Heart left ventricle (tissue), 16 donors: Measurements from ENCODE around the gene KLHL29. TPM values are rescaled to one million over a fixed set of nuclear protein-coding genes. Genes with fewer than 3 reads are reported as not detected.

Experiments
- ATAC-seq, 4 donors: fragments of 200-7000 bp; cut with Tn5 transposase; one replicate each; pipeline ENCODE4 v1.9.1; 2020 to 2022; ENCODE audit warnings: moderate library complexity in 4 of 4, mild to moderate bottlenecking in 3 of 4, moderate number of reproducible peaks in 1 of 4
- DNase-seq, 5 donors: peaks; one replicate each; pipeline ENCODE4 v3.0.0-alpha.2; 2020
- H3K27ac ChIP-seq, 12 donors: fragments of 200-600 bp; sonication (generic) in 4 of 12; one replicate each; pipeline versions ENCODE4 v1.5.0 to v1.8.0; 2016 to 2022; ENCODE audit warnings: mild to moderate bottlenecking in 2 of 12
- H3K27me3 ChIP-seq, 9 donors: fragments of 200-600 bp; sonication (generic) in 2 of 9; one replicate each; pipeline versions ENCODE4 v1.5.1 to v1.8.0; 2016 to 2022; ENCODE audit warnings: mild to moderate bottlenecking in 3 of 9
- H3K36me3 ChIP-seq, 9 donors: fragments of 200-600 bp; sonication (generic) in 2 of 9; one replicate each; pipeline versions ENCODE4 v1.5.0 to v1.8.0; 2018 to 2022; ENCODE audit warnings: mild to moderate bottlenecking in 2 of 9
- H3K4me1 ChIP-seq, 12 donors: fragments of 200-600 bp; sonication (generic) in 4 of 12; one replicate each; pipeline versions ENCODE4 v1.5.0 to v1.8.0; 2016 to 2022; ENCODE audit warnings: mild to moderate bottlenecking in 3 of 12
- H3K4me3 ChIP-seq, 12 donors: fragments of 200-600 bp; sonication (generic) in 4 of 12; one replicate each; pipeline versions ENCODE4 v1.5.0 to v1.8.0; 2017 to 2022; ENCODE audit warnings: mild to moderate bottlenecking in 9 of 12, moderate library complexity in 4 of 12
- H3K9me3 ChIP-seq, 12 donors: fragments of 200-600 bp; sonication (generic) in 4 of 12; one replicate each; pipeline versions ENCODE4 v1.5.0 to v1.8.0; 2016 to 2022; ENCODE audit warnings: mild to moderate bottlenecking in 1 of 12
- POLR2A ChIP-seq, 2 donors: fragments of 450-650 bp; IDR thresholded peaks; one replicate each; pipeline ENCODE4 v1.6.1; 2017; ENCODE audit warnings: antibody characterized with exemption in 2 of 2, mild to moderate bottlenecking in 2 of 2, moderate library complexity in 2 of 2
- WGBS, 4 donors: extraction: QIAGEN DNeasy Blood & Tissue Kit in 2 of 4; methylation state at CpG; one replicate each; pipeline versions ENCODE4 v1.1.5 to v1.1.7; 2013 to 2018; 5-methylcytosine and 5-hydroxymethylcytosine counted together
- intact Hi-C, 10 donors: fragments of 100-400 bp; cut with DNase I; formaldehyde crosslinking; loops; one replicate each; pipeline versions ENCODE4 v1.11.1 to v1.14.2; 2022
- polyA plus RNA-seq, 2 donors: library from polyadenylated mRNA; stranded (reverse); fragments of 200-250 nt; gene quantifications; one replicate each; pipeline ENCODE4 v1.2.3, GENCODE V29; 2013
- total RNA-seq, 9 donors: library from RNA; depleted of rRNA in 2 of 9; stranded (reverse); fragments of >200 nt in 2 of 9; fragmentation: NEBNext Ultra II Directional in 3 of 9; extraction: Animal tissue kit (Norgen Biotek cat#: 25700) in 3 of 9; gene quantifications; one replicate each; pipeline versions ENCODE4 v1.1.0 to v1.2.4, GENCODE V29; 2016 to 2023
- TF ChIP-seq, protein P1 (sequence below), 12 donors: fragments of 200-600 bp; sonication (generic) in 4 of 12; IDR thresholded peaks; one replicate each; pipeline versions ENCODE4 v1.5.0 to v1.8.0; 2018 to 2022; ENCODE audit warnings: antibody characterized with exemption in 12 of 12, mild to moderate bottlenecking in 5 of 12
- donor health status: ischemic (EF 13 %, LVEDD 7.1; RV severe dilation, severe dysfunction).
- donor health status: healthy with polysubstance abuse.
- donor health status: DM: no; HTN: yes; CAD: no.
- donor health status: DM: no; HTN: no; CAD: no.
- donor health status: ischemic (EF 25% LVEDD 6.9; RV normal size, moderate dysfunction).
- donor health status: ischemic (EF 25% LVEDD 5.7; RV mildly dilated, moderate dysfunction).
- donor health status: healthy.
- donor health status: DM: yes; HTN: yes; CAD: no.
- donor health status: ischemic (EF 35%, LVEDD 5.7; RV mildly dilated, moderate dysfunction).
- donor health status: nonischemic (EF 11% LVEDD 7.7; RV severe dilation, severe dysfunction).
- donor health status: DM: yes; HTN: yes; CAD: no.
- donor health status: PGD.
- donor health status: ischemic (EF 29% LVEDD 5.4; RV normal size, mild dysfunction).
- donor health status: nonischemic (EF 23%, LVEDD 6.1; RV moderate dilation, normal function).

KLHL29 gene
- total and polyA plus RNA-seq, 11 donors = 0.74 to 2.7 (median 1.1) TPM

DNA sequence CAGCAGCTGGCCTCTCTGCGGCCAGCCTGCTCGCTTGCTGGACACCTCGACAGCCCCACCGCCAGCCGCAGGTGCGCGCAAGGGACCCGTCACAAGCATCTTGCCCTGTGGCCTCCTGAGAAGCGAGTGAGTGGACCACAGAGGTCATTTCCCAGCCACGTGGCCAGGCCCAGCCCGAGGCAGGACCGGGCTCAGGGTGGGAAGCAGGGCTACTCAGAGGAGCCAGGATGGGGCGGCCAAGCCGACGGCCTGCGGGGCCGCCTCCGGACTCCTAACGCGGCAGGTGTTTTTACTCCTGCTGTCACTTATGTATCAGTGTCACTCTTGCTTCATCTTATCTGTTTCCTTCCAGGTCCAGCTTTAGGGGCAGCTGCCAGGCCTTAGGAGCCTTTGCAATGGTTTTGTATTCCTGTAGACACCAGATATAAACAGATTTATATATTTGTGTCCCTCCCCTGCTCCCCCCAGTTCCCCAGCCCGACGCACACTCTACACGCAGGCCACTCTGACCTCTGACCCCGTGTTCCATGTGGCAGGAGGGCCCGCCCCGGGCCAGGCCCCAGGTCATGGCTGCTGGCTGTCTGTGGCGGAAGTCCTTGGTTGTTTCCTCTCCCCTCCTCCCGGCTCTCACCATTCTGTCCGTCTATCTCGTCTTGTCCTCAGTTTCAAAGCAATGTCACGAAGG is 305.6 kb downstream of the KLHL29 start:
- DNase-seq = peak in 2 of 5 donors; percentile 59 to 61
- no peaks in the 10 kb centered on the region for H3K27me3 ChIP-seq
- peak in 3 of 4 donors; percentile 27 to 37 (median 36) for ATAC-seq
- H3K27ac ChIP-seq = peak overlapping the region in 2 of 12 donors; percentile 9 to 24
- no peaks in the 10 kb centered on the region for H3K9me3 ChIP-seq
- intact Hi-C loops = no loop called here
- WGBS, 4 donors = 74 to 80% (median 77%) methylated on average over 19 to 31 of the region's 31 CpGs
- no peak overlapping the region for H3K4me3 ChIP-seq
- TF ChIP-seq, protein P1, sequence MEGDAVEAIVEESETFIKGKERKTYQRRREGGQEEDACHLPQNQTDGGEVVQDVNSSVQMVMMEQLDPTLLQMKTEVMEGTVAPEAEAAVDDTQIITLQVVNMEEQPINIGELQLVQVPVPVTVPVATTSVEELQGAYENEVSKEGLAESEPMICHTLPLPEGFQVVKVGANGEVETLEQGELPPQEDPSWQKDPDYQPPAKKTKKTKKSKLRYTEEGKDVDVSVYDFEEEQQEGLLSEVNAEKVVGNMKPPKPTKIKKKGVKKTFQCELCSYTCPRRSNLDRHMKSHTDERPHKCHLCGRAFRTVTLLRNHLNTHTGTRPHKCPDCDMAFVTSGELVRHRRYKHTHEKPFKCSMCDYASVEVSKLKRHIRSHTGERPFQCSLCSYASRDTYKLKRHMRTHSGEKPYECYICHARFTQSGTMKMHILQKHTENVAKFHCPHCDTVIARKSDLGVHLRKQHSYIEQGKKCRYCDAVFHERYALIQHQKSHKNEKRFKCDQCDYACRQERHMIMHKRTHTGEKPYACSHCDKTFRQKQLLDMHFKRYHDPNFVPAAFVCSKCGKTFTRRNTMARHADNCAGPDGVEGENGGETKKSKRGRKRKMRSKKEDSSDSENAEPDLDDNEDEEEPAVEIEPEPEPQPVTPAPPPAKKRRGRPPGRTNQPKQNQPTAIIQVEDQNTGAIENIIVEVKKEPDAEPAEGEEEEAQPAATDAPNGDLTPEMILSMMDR (IDR thresholded peaks at IDR 0.05) = no peak
- TF ChIP-seq POLR2A (IDR thresholded peaks at IDR 0.05) = no peak
- peaks cover 0 to 6% (median 0%) of the 10 kb centered on the region in 9 donors for H3K36me3 ChIP-seq
- H3K4me1 ChIP-seq = no peaks in the 10 kb centered on the region

DNA sequence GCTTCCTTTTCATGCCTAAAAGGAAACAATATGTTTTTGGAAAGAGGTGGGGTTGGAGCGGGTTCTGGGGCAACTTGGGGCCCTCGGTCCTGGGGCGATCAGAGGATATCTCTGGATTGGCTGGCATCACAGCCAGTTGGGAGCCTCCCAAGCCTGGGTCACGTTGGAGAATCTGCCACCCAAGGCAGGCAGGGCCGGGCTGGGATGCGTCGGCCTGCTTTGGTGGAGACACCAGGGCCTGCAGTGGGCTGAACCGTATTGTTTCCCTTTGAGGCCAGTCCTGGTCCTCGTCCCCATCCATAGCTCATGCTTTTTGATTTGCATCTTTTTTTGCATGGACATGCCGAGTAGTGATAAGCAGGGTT is 306.1 kb downstream of the KLHL29 start:
- peak overlapping the region in 1 of 12 donors; percentile 24 for H3K27ac ChIP-seq
- ATAC-seq (no peak), DNase-seq (peak in 1 of 5 donors; percentile 43)
- peaks cover 0 to 11% (median 0%) of the 10 kb centered on the region in 9 donors for H3K36me3 ChIP-seq
- H3K9me3 ChIP-seq = no peaks in the 10 kb centered on the region
- no peak overlapping the region for H3K4me3 ChIP-seq
- H3K4me1 ChIP-seq = no peaks in the 10 kb centered on the region
- intact Hi-C loops = no loop called here
- H3K27me3 ChIP-seq = no peaks in the 10 kb centered on the region
- whole genome bisulfite sequencing, 4 donors = 86 to 93% (median 91%) methylated on average over 10 of the region's 10 CpGs
- TF ChIP-seq POLR2A (IDR thresholded peaks at IDR 0.05) = no peak
- TF ChIP-seq, protein P1 (IDR thresholded peaks at IDR 0.05) = no peak

DNA sequence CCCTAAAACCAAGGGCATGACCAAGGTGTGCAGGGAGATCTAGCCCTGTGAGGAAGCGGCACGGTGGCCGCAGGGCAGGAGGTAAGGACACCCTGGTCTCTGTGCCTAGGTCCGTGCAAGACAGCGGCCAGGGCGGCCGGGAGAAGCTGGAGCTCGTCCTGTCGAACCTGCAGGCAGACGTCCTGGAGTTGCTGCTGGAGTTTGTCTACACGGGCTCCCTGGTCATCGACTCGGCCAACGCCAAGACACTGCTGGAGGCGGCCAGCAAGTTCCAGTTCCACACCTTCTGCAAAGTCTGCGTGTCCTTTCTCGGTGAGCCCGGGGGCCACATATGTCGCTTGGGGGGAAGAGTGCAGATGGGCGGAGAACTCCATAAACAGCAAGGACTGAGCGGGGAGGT is 306.6 kb downstream of the KLHL29 start:
- Histone ChIP-seq H3K9me3 (no peaks in the 10 kb centered on the region), H3K27ac (no peak overlapping the region), H3K27me3 (no peaks in the 10 kb centered on the region), H3K4me3 (no peak overlapping the region), H3K4me1 (no peaks in the 10 kb centered on the region), H3K36me3 (peaks cover 0 to 15% (median 0%) of the 10 kb centered on the region in 9 donors)
- TF ChIP-seq POLR2A (IDR thresholded peaks at IDR 0.05) = no peak
- TF ChIP-seq, protein P1 (IDR thresholded peaks at IDR 0.05) = no peak
- no peak for ATAC-seq
- intact Hi-C loops = no loop called here
- 93 to 97% (median 96%) methylated on average over 21 of the region's 21 CpGs for WGBS, 4 donors
- DNase-seq = peak in 1 of 5 donors; percentile 59

DNA sequence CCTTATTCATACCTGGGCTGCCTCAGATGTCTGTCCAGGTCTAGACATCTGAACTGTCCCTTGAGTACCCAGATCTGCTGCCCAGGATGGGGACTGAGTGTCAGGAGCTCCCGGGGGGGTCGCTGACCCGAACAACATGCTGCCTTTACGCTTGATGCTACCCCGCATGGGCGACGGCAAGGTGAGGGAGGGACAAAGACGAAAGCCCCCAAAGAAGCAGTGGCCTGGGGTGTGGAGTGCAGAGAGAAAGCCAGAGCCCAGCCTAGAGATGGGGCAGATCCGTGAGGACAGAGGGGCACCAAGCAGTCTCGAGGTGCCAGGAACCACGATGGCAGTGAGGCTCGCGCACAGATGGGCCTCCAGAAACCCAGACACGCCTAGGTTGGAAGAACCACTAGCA is 307.3 kb downstream of the KLHL29 start:
- ATAC-seq (no peak), DNase-seq (peak in 1 of 5 donors; percentile 42)
- Histone ChIP-seq H3K9me3 (no peaks in the 10 kb centered on the region), H3K4me1 (no peaks in the 10 kb centered on the region), H3K36me3 (peaks cover 0 to 18% (median 0%) of the 10 kb centered on the region in 9 donors), H3K27ac (no peak overlapping the region), H3K4me3 (no peak overlapping the region), H3K27me3 (no peaks in the 10 kb centered on the region)
- no peak for TF ChIP-seq POLR2A (IDR thresholded peaks at IDR 0.05)
- TF ChIP-seq, protein P1 (IDR thresholded peaks at IDR 0.05) = no peak
- intact Hi-C loops = no loop called here
- WGBS, 4 donors = 96 to 98% (median 97%) methylated on average over 14 of the region's 14 CpGs
